LNCAP (cell line): Measurements from ENCODE around the gene MEGF11.

Experiments
- TF ChIP-seq, protein P1 (sequence below): fragments of 450-650 bp; IDR thresholded peaks from 2 replicates; pipeline ENCODE4 v1.5.1; 2017; ENCODE audit warnings: mild to moderate bottlenecking

Gene MEGF11

DNA sequence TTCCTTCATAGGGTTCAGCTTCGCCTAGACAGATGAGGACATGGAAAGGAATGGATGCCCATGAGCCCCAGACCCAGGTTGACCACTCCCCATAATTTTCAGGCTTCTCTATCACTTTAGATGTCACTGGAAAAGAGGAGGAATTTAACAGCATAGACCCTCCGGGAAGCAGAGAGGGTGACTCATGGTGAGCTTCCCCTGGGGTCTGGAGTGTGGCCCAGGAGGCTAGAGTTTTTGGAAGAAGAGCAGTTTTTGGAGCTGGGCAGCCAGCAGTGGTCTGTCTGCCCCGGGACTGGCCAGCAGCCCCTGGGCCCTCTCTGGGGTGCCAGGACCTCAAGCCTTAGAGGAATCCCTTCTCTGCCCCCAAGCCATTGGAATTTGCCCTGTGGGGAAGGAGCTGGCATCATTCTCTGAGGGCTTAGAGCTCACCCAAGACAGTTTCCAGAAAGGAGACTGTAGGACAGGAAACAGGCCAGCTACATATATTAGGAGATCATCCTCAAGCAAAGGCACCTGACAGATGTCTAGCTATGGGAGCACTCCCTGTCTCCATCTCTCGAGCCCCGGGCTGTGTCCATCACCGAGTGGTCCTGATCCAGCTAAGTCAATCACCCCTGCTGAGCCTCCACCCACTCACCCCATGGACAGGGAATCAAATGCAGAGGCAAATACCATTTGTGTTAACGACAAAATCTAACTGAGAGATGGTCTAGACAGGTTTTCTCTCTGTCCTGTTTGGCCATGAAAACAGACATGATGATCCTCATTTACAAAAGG, 67.3 kb downstream of the MEGF11 start:
- TF ChIP-seq, protein P1, sequence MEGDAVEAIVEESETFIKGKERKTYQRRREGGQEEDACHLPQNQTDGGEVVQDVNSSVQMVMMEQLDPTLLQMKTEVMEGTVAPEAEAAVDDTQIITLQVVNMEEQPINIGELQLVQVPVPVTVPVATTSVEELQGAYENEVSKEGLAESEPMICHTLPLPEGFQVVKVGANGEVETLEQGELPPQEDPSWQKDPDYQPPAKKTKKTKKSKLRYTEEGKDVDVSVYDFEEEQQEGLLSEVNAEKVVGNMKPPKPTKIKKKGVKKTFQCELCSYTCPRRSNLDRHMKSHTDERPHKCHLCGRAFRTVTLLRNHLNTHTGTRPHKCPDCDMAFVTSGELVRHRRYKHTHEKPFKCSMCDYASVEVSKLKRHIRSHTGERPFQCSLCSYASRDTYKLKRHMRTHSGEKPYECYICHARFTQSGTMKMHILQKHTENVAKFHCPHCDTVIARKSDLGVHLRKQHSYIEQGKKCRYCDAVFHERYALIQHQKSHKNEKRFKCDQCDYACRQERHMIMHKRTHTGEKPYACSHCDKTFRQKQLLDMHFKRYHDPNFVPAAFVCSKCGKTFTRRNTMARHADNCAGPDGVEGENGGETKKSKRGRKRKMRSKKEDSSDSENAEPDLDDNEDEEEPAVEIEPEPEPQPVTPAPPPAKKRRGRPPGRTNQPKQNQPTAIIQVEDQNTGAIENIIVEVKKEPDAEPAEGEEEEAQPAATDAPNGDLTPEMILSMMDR, result no peak

- TF ChIP-seq, protein P1, result no peak
These were observed 68.4 kb downstream of the MEGF11 start for GRCh38 chr15:66184936-66185790.

GRCh38 chr15:66184492-66184891, 69.1 kb downstream of the MEGF11 start:
- TF ChIP-seq, protein P1, result no peak

DNA sequence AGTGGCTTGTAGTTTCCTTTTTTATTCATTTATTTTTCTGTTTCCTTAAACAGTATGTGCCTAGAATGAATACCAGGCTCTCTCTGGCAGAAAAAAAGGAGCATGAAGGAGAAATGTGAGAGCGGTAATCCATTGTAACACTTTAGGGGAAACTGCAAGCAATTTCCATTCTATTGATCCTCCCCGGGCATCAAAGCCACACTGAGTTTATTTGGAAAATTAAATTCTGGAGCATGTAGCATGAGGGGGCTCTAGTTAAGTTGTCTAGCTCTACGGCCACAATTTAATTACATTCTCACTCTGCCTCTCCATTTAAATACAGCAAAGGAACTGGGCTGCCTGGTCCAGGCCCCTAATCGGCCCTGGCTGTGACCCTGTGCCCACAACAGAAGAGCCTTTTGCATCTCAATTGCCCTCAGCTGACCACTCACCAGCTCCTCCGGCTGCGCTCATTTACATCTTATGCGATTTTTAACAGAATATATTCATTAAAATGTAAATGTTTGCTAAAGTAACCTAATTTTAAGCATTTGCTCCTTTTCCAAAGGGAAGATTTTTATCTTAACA, 72.9 kb downstream of the MEGF11 start:
- TF ChIP-seq, protein P1, result no peak

- TF ChIP-seq, protein P1, result no peak
These were observed 75.0 kb downstream of the MEGF11 start for GRCh38 chr15:66178531-66178910.

- TF ChIP-seq, protein P1, result no peak
These were observed 81.1 kb downstream of the MEGF11 start for GRCh38 chr15:66172324-66172980.

DNA sequence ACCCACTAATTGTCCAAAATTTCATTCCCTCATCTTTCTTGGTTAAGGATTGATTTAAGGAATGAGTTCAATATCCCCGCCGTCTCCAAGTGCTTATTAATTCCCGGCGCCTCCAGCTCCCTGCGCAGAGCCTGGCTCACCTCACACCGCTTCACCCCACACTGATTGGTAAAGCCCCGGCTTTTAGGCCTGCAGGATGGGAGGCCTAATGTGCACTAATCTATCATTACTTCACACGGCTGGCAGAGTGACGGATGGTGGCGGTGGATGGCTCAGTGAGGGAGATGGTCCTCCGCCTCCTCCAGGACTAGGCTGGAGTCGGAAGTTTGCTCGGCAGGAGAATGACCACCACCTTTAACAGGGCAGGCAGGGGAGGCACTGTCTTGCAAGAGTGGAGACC, 81.7 kb downstream of the MEGF11 start:
- TF ChIP-seq, protein P1, result no peak
